Activated naive CD4-positive, alpha-beta T cell treated with anti-CD3 and anti-CD28 coated beads, Interleukin-2, amount 10 ng/mL, durations not matched to agents 7 days and 5 days (primary cell): ENCODE data around the gene UBA52.

Experiments
- CTCF ChIA-PET: fragments of 350-600 bp; sonication (Branson Sonifier 250); formaldehyde crosslinking; loops from one replicate; lab custom pipeline; 2021; ENCODE audit warnings: antibody characterized with exemption; lab: Charles Lee
- DNase-seq: peaks from one replicate; pipeline ENCODE4 v3.0.0-alpha.2; 2020
- H3K27ac Mint-ChIP-seq: one replicate; pipeline ENCODE4 v1.8.0; 2021; ENCODE audit warnings: mild to moderate bottlenecking, moderate library complexity, mixed read lengths
- H3K27me3 Mint-ChIP-seq: one replicate; pipeline ENCODE4 v1.8.0; 2021; ENCODE audit warnings: mild to moderate bottlenecking, mixed read lengths
- H3K36me3 Mint-ChIP-seq: one replicate; pipeline ENCODE4 v1.8.0; 2021; ENCODE audit warnings: mixed read lengths
- H3K4me1 Mint-ChIP-seq: one replicate; pipeline ENCODE4 v1.8.0; 2021; ENCODE audit warnings: mixed read lengths
- H3K4me3 Mint-ChIP-seq: one replicate; pipeline ENCODE4 v1.8.0; 2021; ENCODE audit warnings: mild to moderate bottlenecking, moderate library complexity, mixed read lengths
- H3K9me3 Mint-ChIP-seq: one replicate; pipeline ENCODE4 v1.8.0; 2021; ENCODE audit warnings: mixed read lengths

Gene UBA52

DNA sequence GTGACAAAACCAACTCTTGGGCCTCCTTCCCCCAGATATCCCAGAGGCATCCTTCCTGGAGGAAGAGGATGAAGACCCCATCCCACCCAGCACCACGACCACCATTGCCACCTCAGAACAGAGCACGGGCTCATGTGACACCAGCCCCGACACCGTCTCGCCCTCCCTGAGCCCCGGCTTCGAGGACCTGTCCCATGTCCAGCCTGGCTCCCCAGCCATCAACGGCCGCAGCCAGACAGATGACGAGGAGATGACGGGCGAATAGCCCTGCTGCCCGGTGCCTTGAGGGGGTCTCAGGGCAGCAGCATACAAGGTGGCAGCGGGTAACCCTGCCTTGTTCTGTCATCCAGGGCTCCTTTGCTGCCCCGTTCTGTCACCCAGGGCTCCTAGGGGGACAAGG is 3.3 kb upstream of the UBA52 start:
- no peak for DNase-seq
- Mint-ChIP-seq H3K9me3 (no peaks in the 10 kb centered on the region), H3K4me1 (peaks cover 22% of the 10 kb centered on the region), H3K36me3 (peaks cover 47% of the 10 kb centered on the region), H3K27me3 (no peaks in the 10 kb centered on the region), H3K27ac (no peak overlapping the region), H3K4me3 (no peak overlapping the region)
- CTCF ChIA-PET, result interaction anchor here (1.4 kb wide), 1 partner anchor 21 kb away, joined by 3 read pairs; the partner anchor contains the start of gene REX1BD

DNA sequence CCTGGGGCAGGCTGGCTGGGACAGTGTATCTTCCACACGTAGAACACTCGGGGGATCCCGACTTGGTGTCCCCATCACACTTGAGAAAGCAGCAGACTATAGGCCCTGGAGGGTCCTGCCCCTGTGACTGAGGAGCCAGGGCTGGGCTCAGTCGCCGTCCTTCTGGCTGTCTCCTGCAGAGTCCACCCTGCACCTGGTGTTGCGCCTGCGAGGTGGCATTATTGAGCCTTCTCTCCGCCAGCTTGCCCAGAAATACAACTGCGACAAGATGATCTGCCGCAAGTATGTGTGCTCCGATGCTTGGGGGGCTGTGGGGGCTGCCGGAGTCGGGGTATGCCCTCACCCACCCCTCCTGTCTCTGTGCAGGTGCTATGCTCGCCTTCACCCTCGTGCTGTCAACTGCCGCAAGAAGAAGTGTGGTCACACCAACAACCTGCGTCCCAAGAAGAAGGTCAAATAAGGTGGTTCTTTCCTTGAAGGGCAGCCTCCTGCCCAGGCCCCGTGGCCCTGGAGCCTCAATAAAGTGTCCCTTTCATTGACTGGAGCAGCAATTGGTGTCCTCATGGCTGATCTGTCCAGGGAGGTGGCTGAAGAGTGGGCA is 3.1 kb downstream of the UBA52 start:
- Mint-ChIP-seq H3K27ac (no peak overlapping the region), H3K9me3 (no peaks in the 10 kb centered on the region), H3K36me3 (peaks cover 43% of the 10 kb centered on the region), H3K27me3 (no peaks in the 10 kb centered on the region), H3K4me1 (peaks cover 35% of the 10 kb centered on the region), H3K4me3 (no peak overlapping the region)
- no peak for DNase-seq
- CTCF ChIA-PET, result no interaction called here

DNA sequence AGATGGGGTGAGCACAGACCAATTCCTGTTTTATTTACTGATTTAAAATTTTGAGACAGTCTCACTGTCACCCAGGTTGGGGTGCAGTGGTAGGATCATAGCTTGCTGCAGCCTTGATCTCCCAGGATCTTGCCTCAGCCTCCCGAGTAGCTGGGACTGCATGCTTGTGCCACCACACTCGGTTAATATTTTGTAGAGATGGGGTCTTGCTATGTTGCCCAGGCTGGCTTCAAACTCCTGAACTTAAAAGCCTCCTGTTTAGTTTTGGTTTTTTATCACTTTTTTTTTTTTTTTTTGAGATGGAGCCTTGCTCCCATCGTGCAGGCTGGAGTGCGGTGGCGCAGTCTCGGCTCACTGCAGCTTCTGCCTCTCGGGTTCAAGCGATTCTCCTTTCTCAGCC is 4.7 kb downstream of the UBA52 start:
- Mint-ChIP-seq H3K27ac (no peak overlapping the region), H3K9me3 (no peaks in the 10 kb centered on the region), H3K27me3 (no peaks in the 10 kb centered on the region), H3K4me1 (peaks cover 31% of the 10 kb centered on the region), H3K36me3 (peaks cover 40% of the 10 kb centered on the region), H3K4me3 (no peak overlapping the region)
- DNase-seq, result no peak
- CTCF ChIA-PET, result no interaction called here

DNA sequence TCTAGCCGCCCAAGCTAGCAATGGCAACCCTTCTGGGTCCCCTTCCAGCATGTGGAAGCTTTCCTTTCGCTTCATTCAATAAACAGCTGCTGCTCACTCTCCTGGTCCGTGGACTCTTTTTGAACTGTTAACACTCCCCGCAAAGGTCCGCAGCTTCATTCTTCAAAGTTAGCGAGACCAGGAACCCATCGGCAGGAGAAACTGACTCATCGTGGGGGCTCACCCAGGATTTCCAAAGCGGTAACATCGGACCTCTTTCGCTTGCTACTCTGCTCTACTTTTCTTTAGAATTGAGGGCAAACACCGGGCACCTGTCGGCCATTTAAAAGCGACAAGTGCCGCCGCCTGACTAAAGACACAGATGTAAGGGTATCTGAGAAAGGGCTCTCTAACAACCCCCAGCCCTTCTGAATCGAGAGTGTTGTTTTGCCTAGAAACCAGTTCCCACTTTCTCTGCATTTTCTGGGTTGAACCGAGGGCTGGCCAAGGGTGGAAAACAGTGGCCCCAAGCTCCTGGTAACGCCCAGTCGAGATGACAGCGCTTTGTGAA is 5.8 kb downstream of the UBA52 start:
- Mint-ChIP-seq H3K9me3 (no peaks in the 10 kb centered on the region), H3K4me1 (peaks cover 22% of the 10 kb centered on the region), H3K27ac (no peak overlapping the region), H3K27me3 (no peaks in the 10 kb centered on the region), H3K4me3 (no peak overlapping the region), H3K36me3 (peaks cover 35% of the 10 kb centered on the region)
- DNase-seq, result no peak
- CTCF ChIA-PET, result interaction anchor here (1.4 kb wide), 1 partner anchor 11 kb away, joined by 5 read pairs; the partner anchor contains the start of gene REX1BD

DNA sequence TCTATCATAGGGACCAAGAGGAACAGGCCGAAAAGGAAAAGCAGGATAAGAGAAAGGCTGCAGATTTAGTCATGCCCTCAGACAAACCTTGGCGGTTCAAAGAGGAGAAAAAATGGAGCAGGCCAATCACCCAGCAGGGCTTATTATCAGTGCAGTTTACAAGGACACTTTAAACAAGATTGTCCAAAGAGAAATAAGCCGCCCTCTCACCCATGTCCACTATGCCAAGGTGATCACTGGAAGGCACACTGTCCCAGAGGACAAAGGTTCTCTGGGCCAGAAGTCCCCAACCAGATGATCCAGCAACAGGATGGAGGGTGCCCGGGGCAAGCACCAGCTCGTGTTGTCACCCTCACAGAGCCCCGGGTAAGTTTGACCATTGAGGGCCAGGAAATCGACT is 8.7 kb downstream of the UBA52 start:
- Mint-ChIP-seq H3K36me3 (peaks cover 11% of the 10 kb centered on the region), H3K27me3 (peaks cover 4% of the 10 kb centered on the region), H3K4me1 (peaks cover 11% of the 10 kb centered on the region), H3K27ac (no peak overlapping the region), H3K4me3 (no peak overlapping the region), H3K9me3 (no peaks in the 10 kb centered on the region)
- CTCF ChIA-PET, result interaction anchor here (0.6 to 1.6 kb wide), 7 partner anchors 8 to 417 kb away, joined by 3 to 7 read pairs (median 3); partner anchors contain the start of genes REX1BD and UBA52
- DNase-seq, result no peak

DNA sequence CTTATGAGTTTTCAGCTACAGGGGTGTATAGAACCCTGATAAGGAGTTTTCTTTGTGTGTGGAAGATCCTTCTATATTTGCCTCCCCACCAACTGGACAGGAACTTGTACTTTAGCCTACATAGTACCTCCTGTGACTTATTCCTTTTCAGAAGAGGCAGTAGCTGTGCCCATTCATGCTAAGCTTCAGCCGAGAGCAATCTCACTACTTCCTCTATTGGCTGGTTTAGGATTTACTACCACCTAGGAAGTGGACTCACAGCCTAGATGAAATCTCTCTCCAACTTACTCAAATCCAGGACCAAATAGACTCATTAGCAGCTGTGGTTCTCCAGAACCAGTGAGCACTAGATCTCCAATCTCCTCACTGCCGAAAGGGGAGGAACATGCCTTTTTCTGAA is 14.6 kb downstream of the UBA52 start:
- CTCF ChIA-PET, result interaction anchor here (0.7 to 3.6 kb wide), 5 partner anchors 14 to 117 kb away, joined by 3 to 19 read pairs (median 3); partner anchors contain the start of gene UBA52
- Mint-ChIP-seq H3K4me1 (peaks cover 47% of the 10 kb centered on the region), H3K4me3 (no peak overlapping the region), H3K36me3 (peaks cover 12% of the 10 kb centered on the region), H3K27ac (peak overlapping the region; percentile 58), H3K9me3 (no peaks in the 10 kb centered on the region), H3K27me3 (peaks cover 4% of the 10 kb centered on the region)
- no peak for DNase-seq

DNA sequence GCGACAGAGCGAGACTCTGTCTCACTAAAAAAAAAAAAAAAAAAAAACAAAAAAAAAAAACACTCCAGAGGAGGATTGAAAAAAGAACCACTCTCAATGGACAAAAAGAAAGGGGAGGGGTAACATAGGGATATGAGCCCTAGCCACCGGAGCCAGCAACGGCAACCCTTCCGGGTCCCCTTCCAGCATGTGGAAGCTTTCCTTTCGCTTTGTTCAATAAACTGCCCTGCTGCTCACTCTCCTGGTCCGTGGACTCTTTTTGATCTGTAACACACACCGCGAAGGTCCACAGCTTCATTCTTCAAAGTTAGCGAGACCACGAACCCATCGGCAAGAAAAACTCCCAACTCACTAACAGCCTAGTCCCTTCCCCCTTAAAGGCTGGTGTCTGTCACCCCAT is 15.9 kb downstream of the UBA52 start:
- Mint-ChIP-seq H3K27ac (peak overlapping the region; percentile 97), H3K36me3 (peaks cover 13% of the 10 kb centered on the region), H3K4me3 (peak overlapping the region; percentile 77), H3K27me3 (peaks cover 4% of the 10 kb centered on the region), H3K4me1 (peaks cover 50% of the 10 kb centered on the region), H3K9me3 (no peaks in the 10 kb centered on the region)
- CTCF ChIA-PET, result interaction anchor here (0.6 to 3.6 kb wide), 11 partner anchors 10 to 259 kb away, joined by 3 to 32 read pairs (median 5); partner anchors contain the start of genes ELL, FKBP8, KXD1 and UBA52
- no peak for DNase-seq

DNA sequence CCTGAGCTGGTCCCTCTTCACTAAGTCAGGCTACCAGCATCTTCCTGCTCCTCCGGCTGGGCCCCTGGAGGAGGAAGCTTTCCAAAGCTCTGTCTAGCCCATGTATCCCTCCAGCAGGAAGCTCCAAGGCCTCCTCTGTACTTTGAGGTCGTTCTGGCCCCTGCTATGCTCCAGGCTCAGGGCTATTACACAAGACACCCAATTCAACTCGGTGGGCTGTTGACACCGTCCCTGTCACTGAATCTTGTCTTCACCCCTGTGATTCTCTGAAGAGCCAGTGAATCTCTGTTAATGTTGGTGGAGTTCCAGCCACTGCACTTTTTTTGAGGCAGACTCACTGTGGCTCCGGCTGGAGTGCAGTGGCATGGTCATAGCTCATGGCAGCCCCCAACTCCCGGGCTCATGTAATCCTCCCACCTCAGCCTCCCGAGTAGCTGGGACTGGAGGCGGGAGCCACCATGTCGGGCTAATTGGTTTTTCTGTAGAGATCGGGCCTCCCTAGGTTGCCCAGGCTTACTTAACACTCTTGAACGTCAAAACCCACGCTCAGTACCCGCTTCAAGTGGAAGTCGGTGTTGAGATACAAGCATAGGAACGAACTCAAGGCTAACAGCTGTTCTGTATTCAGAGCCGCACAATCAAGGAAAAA is 16.4 kb downstream of the UBA52 start:
- Mint-ChIP-seq H3K9me3 (no peaks in the 10 kb centered on the region), H3K27me3 (peaks cover 4% of the 10 kb centered on the region), H3K27ac (peak overlapping the region; percentile 97), H3K36me3 (peaks cover 14% of the 10 kb centered on the region), H3K4me3 (peak overlapping the region; percentile 77), H3K4me1 (peaks cover 50% of the 10 kb centered on the region)
- DNase-seq, result no peak
- CTCF ChIA-PET, result interaction anchor here (0.6 to 3.6 kb wide), 14 partner anchors 11 to 259 kb away, joined by 3 to 32 read pairs (median 5); partner anchors contain the start of genes ELL, FKBP8, KXD1 and UBA52

DNA sequence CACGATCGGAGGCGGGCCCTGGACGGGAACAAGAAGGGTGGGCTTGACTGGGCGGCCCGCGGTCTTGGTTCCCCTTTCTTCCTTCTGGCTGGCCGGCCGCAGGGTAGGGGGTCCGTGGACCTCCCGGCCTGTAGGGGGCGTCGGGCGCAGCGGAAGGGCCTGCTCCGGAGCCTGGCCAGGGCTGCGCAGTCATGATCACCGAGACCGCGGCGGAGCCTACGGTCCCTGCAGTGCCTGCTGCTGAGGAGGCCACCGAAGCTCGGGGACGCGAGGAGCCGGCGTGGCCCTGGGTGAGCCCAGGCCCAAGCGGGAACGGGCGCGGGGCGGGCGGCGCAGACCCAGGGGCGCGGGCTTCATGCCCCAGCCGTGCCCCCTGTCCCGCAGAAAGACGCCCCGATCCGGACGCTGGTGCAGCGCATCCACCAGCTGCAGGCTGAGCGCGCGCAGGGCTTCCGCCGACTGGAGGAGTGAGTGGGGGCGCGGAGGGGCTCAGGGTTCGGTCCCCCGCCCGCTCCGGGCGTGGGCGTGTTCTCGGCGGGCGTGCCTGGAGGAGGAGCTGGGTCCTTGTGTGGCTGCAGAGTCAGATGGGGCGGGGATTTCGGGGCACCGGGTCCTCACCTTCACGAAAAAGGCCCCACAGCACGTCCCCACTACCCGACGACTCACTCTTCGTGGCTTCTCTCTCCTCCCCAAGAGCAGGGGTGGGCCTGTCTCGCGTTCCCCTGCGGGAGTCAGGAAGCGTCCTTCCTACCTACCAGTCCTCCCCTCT is 17.1 kb downstream of the UBA52 start, which contains the start of gene REX1BD:
TSS of gene REX1BD (plus strand) at position 188 of the 769 bp plus-strand sequence. CDS start at position 192, 4 bp downstream.
- Mint-ChIP-seq H3K4me1 (peaks cover 53% of the 10 kb centered on the region), H3K9me3 (no peaks in the 10 kb centered on the region)
- CTCF ChIA-PET, result interaction anchor here (0.9 to 3.6 kb wide), 14 partner anchors 8 to 243 kb away, joined by 3 to 32 read pairs (median 6); partner anchors contain the start of genes ELL, FKBP8, KXD1 and UBA52

DNA sequence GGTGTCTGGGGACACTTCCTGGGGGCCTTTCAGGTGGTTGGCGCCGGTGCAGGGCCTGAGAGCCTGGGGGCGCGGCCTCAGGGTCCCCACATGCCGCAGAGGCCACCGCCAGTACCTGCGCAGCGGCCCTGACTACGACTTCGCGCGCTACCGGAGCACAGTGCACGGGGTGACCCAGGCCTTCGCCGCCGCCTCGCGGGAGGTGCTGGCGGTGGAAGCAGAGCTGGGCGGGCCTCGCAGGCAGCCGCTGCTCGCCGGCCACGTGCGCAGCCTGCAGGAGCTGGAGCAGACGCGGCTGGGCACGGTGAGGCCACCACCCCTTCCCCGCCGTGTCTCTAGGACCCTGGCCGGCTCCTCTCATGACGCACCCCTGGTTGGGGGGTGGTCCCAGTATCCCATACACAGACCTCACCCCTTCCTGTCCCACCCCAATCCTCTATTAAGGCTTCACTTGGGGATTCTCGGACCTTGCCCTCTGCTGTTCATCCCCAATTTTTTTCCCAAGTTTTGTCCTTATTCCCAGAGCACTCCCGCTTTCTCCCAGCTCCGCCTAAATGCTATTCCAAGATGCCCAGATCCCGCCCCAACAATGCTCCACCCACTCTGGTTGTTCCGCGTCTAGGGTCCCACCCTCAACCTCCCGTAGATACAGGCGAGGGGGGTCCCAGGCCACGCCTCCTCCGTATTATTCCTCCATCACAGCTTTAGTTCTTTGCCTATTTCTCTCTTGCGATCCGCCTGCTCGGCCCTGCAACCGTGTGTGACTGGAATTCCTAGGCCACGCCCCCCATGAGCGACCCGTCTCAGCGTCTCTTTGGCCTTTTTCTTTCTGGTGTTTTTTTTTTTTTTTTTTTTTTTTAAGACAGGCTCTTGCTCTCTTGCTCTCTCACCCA is 18.0 kb downstream of the UBA52 start:
- Mint-ChIP-seq H3K4me3 (peak overlapping the region; percentile 77), H3K36me3 (peaks cover 15% of the 10 kb centered on the region), H3K4me1 (peaks cover 51% of the 10 kb centered on the region), H3K27me3 (peaks cover 12% of the 10 kb centered on the region), H3K9me3 (no peaks in the 10 kb centered on the region), H3K27ac (peak overlapping the region; percentile 97)
- peak; percentile 84 for DNase-seq
- CTCF ChIA-PET, result interaction anchor here (0.6 to 3.6 kb wide), 10 partner anchors 9 to 119 kb away, joined by 3 to 32 read pairs (median 7); partner anchors contain the start of genes ELL, FKBP8, KXD1 and UBA52

More for the DNA sequence above, 17.1 kb downstream of the UBA52 start, which contains the start of gene REX1BD:
- peaks cover 15% of the 10 kb centered on the region for H3K36me3 Mint-ChIP-seq
- peak within 1 kb of the TSS; percentile 77 for H3K4me3 Mint-ChIP-seq
- H3K27ac Mint-ChIP-seq, result peak within 1 kb of the TSS; percentile 97
- H3K27me3 Mint-ChIP-seq, result peaks cover 9% of the 10 kb centered on the region
- peak; percentile 92 for DNase-seq

DNA sequence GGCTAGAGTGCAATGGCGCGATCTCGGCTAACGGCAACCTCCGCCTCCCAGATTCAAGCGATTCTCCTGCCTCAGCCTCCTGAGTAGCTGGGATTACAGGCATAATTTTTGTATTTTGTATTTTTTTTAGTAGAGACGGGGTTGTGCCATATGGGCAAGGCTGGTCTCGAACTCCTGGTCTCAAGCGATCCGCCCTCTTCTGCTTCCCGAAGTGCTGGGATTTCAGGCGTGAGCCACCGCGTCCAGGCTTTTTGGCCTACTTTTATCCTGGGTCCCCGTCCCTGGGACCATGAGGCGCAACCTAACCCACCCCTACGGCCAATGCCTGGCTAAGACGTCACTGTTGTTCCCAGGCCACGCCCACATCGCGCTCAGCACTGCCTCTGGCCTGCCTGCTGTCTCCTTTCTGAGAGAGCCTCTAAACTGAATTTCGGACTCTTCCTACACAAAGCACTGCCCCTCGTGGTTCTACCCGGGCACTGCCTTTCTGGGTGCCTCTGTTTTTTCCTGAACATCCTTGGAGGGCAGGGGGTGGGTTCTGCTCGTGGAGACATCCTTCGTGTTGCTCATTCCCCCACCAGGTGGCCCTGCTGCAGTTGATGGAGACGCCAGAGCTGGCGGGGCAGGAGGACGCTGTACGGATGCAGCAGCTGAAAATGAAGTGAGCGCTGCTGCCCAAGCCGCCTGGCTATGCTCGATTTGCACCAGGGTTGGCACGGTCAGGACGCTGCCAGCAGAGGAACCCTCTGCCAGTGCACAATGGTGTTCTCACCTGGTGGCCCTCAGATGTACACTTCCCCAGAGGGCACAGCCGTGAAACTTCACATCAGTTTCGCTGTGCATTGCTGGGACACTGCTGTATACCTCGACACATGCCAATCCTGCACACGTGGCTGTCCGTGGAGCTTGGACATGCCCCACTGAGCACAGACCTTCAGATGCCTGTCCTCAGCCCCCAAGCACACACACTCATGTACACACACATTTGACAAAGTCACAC is 18.9 kb downstream of the UBA52 start:
- H3K27me3 Mint-ChIP-seq, result peaks cover 20% of the 10 kb centered on the region
- peak overlapping the region; percentile 82 for H3K27ac Mint-ChIP-seq

More for the DNA sequence above, 18.9 kb downstream of the UBA52 start:
- CTCF ChIA-PET, result interaction anchor here (0.6 to 2.2 kb wide), 2 partner anchors 84 to 120 kb away, joined by 3 to 7 read pairs; no protein-coding TSS in a partner anchor
- peaks cover 47% of the 10 kb centered on the region for H3K4me1 Mint-ChIP-seq
- H3K36me3 Mint-ChIP-seq, result peaks cover 15% of the 10 kb centered on the region
- DNase-seq, result no peak
- H3K9me3 Mint-ChIP-seq, result no peaks in the 10 kb centered on the region
- H3K4me3 Mint-ChIP-seq, result peak overlapping the region; percentile 77
